T47D (cell line): Measurements from ENCODE around the gene TRAPPC1.

Experiments used
- DNase-seq, 2 experiments: peaks; one replicate each; pipeline versions ENCODE4 v3.0.0 to v3.0.0-alpha.2; 2011 to 2012; ENCODE audit warnings: low read depth in 1 of 2, low spot score in 1 of 2
- JUND ChIP-seq: IDR thresholded peaks from 2 replicates; pipeline ENCODE4 v1.6.1; 2012; ENCODE audit warnings: low read depth
- in situ Hi-C: cut with HindIII; loops from 2 replicates; pipeline ENCODE4 v1.10.0; 2016; ENCODE audit warnings: low sequenced_read_pairs, low pct_unique_long_range_greater_than_20kb

Gene TRAPPC1, protein sequence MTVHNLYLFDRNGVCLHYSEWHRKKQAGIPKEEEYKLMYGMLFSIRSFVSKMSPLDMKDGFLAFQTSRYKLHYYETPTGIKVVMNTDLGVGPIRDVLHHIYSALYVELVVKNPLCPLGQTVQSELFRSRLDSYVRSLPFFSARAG

DNA sequence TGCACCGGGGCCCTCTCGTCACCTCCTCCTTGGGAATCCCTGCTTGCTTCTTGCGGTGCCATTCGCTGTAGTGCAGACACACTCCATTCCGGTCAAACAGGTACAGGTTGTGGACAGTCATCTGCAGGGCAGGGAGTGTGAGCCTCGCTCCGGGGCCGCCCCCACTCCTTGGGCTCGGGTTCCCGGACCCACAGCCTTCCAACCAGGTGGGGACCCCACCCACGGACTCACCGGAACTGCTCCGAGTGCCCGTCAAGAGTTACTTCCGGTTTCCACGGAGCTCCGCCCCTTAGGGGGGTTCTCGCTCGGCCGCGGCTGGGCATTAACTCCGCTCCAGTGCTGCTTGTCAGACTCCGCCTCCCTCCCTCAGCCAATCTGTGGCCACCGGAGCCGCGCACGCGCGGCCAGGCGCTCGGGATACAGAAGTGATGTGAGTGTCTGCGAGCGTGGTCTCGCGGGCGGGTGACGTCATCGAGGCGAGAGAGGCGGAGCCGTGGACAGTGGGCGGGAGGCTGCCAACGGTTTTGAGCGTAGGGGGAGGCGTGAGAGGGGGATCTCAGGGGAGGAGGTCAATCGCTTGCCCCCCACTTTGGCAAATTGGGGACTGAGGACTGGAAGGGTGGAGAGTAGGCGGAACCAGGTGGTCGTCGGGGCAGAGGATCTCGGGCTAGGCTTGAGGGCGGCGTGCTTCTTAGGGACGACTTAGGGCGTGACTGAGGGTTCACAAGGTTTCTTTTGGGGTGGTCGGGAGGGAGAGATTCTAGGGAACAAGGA is at the start of gene TRAPPC1, which contains the start of gene CNTROB:
Gene TRAPPC1 (minus strand): TSS at position 238 of the 774 bp plus-strand sequence. CDS start 117 bp downstream, at position 121.
Gene CNTROB (plus strand): TSS at position 498 of the 774 bp plus-strand sequence. CDS start 874 bp downstream, outside the sequence.
- in situ Hi-C loops: no loop called here
- DNase-seq: peak; percentile 98
- TF ChIP-seq JUND: no peak

DNA sequence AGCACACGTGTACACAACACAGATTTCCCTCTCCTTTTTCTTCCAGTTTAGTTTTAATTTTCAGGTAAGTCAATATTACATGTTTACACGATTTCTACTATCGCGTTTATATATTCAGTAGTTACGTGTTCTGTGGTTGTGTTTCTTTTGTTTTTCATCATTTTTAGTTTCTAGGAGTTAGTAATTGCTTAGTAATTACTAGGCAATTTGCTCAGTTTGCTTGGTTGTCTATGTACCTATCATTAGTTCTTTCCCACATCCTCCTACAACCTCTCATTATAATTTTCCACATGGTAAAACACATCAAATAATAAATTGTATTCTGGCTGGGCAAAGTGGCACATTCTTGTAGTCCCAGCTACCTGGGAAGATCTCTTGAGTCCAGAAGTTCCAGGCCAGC is 46.1 kb upstream of the TRAPPC1 start:
- in situ Hi-C loops: no loop called here
- no peak for TF ChIP-seq JUND
- DNase-seq: no peak

DNA sequence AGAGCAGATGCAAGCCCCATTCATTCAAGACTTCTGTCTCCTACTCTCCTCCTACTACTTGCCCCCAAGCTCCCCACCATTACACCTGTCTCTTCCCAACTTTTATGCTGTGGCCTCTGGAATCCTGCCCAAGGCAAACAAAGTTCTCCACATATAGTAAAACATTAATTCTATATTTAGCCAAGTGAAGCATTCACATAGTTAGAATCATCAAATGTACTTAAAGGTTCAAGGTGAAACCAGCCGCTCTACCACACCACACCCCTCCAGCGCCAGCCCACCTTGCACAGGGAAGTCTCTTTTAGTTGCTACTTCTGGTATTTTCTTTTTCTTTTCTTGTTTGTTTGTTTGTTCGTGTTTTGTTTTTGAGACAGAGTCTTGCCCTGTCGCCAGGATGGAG is 45.3 kb upstream of the TRAPPC1 start:
- no peak for TF ChIP-seq JUND
- DNase-seq: no peak
- in situ Hi-C loops: no loop called here

DNA sequence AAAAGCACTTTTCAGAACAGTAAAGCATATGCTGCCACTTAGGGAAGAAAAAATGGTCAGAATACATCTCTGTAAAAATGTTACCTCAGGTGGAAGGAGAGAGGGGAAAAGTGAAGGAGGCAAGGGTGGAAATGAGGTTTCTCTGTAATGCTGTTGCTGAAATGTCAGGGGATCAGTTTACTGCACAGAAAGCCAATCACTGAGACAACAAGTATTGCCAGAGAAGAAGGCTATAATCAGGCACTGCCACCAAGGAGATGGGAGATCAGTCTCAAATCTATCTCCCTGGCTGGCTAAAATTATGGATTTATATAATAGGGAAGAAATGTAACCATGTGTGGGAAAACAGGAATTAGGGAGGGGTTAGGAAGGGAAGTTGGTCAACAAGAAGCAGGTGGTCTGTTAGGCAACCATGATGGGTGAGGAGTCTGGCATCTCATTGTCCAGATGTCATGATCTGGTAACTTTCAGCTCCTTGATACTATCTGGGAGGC is 42.9 kb upstream of the TRAPPC1 start:
- no peak for DNase-seq
- TF ChIP-seq JUND: no peak
- in situ Hi-C loops: no loop called here

DNA sequence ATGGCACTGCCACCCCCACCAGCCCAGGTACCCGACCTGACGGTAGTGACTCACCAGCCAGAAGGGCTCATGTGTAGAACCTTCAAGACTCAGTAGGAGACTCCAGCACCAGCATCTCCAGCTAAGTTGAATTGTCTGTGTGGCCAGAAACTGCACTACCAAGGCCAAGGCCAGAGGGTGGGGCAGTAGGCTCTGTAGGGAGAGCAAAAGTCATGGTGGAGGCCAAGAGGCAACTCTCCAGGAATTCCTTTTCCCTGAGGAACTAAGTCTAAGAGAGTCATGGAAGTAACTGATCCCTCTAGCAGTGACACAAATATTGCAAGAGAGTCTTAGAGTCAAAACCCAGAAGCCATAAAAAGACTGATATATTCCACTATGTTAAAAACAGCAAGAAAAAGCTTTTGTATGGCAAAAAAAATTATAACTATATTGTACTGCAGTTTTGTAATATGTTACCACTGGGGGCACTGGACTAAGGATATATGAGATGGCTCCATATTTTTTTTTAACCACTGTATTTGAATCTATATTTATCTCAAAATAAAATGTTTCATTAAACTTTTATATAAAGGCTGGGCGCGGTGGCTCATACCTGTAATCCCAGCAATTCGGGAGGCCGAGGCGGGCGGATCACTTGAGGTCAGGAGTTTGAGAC is 40.5 kb upstream of the TRAPPC1 start:
- no peak for DNase-seq
- no peak for TF ChIP-seq JUND
- in situ Hi-C loops: no loop called here

DNA sequence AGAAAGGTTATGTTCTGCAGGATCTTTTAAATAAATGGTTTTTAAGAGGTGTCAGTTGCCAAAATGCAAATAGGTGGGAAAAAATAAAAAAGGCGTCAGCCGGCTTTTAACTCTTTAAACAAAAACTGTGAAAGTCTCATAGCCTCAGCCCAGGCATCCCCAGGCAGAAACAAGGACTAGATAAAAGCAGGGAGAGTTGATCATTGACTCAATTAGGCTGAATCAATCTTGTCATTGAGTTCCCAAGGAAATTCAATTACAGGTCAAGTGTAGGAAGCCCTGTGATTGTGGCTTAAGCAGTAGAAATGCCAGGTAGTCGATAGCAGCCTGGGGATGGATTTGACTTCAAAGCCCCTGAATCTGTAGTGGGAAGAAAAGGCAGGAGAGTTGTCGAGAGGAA is 39.9 kb upstream of the TRAPPC1 start:
- in situ Hi-C loops: no loop called here
- TF ChIP-seq JUND: no peak
- DNase-seq: no peak

DNA sequence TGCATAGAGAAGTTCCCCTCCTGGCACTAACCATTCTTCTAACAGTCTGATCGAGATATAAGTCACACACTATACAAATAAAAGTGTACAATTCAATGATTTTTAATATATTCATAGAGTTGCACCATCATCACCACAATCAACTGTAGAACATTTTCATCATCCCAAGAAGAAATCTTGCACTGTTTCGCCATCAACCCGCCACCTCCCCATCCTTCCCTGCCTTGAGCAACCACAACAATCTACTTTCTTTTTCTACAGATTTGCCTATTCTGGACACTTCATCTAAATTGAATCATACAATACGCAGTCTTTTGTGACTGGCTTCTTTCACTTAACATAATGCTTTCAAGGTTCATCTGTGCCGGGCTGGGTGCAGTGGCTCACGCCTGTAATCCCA is 37.7 kb upstream of the TRAPPC1 start:
- in situ Hi-C loops: no loop called here
- no peak for DNase-seq
- TF ChIP-seq JUND: no peak

DNA sequence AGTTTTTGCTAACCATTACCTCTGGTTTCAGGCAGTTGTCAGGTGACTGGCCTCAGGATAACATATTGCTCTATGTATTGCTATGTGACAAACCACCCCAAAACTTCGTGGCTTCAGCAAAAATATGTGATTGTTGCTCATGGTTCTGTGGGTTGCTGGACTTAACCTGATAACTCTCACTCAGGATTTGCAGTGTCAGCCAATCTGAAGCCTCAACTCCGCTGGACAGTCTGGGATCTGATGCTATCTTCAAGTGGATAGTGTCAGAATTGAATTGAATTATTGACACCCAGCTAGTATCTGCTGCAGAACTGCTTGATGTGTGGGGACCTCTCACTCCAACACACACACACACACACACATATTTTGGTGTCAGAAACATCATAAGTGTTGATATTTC is 36.0 kb upstream of the TRAPPC1 start:
- in situ Hi-C loops: no loop called here

DNA sequence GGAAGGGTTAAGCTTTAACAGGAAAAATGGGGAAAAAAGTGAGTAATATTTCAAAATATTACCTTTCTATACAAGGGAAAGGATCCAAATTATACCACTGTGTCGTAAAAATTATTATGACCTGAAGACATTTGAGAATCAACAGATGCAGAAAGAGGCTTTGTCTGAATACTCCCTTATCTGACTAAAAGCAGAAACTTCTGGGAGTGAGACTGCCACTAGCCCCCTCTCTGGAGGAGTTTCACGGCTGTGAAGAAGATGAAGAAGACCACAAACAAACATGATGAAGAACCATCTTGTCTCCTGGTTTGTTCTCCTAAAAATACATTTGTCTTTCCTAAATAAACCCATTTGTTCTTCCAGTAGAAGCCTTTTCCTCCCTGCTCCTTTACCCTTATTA is 29.7 kb upstream of the TRAPPC1 start:
- TF ChIP-seq JUND: no peak
- no peak for DNase-seq
- in situ Hi-C loops: no loop called here

More for the DNA sequence above, 36.0 kb upstream of the TRAPPC1 start:
- no peak for DNase-seq
- no peak for TF ChIP-seq JUND

DNA sequence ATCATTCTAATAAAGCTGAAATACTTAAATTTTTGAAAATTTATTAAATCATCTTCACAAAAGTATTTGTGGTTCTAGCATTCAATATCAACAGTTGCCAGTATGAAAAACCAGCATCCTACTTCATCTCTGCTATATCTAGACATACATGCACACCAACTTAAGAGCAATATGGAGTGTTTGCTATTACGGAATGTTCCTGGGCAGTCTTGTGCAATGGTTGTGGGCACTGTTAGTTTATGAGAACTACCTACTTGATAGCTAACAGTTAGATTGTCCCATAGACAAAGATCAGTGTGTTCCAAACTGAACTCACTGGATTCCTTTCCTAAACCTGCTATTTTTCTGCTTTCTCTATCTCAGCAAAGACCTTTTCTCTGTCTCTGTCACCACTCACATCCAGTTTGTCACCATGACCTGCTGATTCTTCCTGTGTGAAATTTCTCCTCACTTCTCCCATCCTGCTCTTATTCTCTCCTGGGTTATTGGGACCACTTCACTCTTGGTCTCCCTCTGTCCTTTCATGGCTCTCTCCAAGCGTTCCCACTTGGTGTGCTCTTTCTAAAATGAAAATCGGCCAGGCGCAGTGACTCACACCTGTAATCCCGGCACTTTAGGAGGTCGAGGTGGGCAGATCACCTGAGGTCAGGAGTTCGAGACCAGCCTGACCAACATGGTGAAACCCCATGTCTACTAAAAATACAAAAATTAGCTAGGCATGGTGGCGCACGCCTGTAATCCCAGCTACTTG is 27.9 kb upstream of the TRAPPC1 start:
- in situ Hi-C loops: no loop called here
- DNase-seq: no peak
- no peak for TF ChIP-seq JUND

DNA sequence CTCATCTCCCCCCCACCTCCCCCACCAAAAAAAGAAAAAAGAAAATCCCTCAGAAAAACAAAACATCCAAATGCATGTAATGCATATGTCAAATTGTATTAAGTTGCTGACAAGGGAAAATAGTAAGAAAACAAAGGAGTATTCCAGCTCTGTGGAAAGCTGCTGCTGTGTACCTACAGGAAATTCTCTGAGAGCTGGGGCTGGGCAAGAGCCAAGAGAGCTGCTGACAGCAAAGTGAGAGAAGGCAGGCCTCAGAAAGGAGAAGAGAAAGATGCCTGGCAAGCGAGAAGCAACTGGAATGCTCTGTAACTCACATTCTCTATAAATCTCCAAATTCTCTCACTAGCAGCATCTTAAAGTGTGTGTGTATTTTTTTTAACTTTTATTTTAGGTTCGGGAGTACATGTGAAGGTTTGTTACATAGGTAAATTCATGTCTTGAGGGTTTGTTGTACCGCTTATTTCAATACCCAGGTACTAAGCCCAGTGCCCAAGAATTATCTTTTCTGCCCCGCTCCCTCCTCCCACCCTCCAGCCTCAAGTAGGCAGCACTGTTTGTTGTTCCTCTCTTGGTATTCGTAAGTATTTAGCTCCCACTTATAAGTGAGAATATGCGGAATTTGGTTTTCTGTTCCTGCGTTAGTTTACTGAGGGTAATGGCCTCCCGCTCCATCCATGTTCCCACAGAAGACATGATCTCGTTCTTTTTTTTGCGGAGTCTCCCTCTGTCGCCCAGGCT is 24.7 kb upstream of the TRAPPC1 start:
- DNase-seq: no peak
- TF ChIP-seq JUND: no peak
- in situ Hi-C loops: no loop called here
